IPS-18a (cell line): ENCODE measurements around the gene SLC25A23.

ENCODE experiments used
- H3K27ac ChIP-seq: one replicate; pipeline ENCODE4 v1.5.1; 2013; ENCODE audit warnings: low read length
- H3K27me3 ChIP-seq: one replicate; pipeline ENCODE4 v1.6.1; 2013; ENCODE audit warnings: mild to moderate bottlenecking, low read length; ENCODE audit not compliant: control insufficient read depth, insufficient read depth
- H3K36me3 ChIP-seq: one replicate; pipeline ENCODE4 v1.6.1; 2013; ENCODE audit warnings: low read depth, low read length; ENCODE audit not compliant: control insufficient read depth
- H3K4me1 ChIP-seq: one replicate; pipeline ENCODE4 v1.6.1; 2013; ENCODE audit warnings: low read depth, low read length; ENCODE audit not compliant: control insufficient read depth
- H3K4me3 ChIP-seq: one replicate; pipeline ENCODE4 v1.5.1; 2013; ENCODE audit warnings: low read length
- H3K9ac ChIP-seq: one replicate; pipeline ENCODE4 v1.6.1; 2013; ENCODE audit warnings: mild to moderate bottlenecking, low read length, moderate library complexity
- H3K9me3 ChIP-seq: one replicate; pipeline ENCODE4 v1.6.1; 2013; ENCODE audit warnings: low read depth, low read length; ENCODE audit not compliant: control insufficient read depth

Gene SLC25A23

GRCh38 chr19:6415591-6416190 is 43.9 kb downstream of the SLC25A23 start:
- no peaks in the 10 kb centered on the region for H3K27me3 ChIP-seq
- peaks cover 64% of the 10 kb centered on the region for H3K36me3 ChIP-seq
- no peak overlapping the region for H3K9ac ChIP-seq
- no peak overlapping the region for H3K27ac ChIP-seq
- H3K9me3 ChIP-seq, result no peaks in the 10 kb centered on the region
- no peak overlapping the region for H3K4me3 ChIP-seq
- no peaks in the 10 kb centered on the region for H3K4me1 ChIP-seq

GRCh38 chr19:6414793-6415590 is 44.6 kb downstream of the SLC25A23 start:
- H3K9me3 ChIP-seq, result no peaks in the 10 kb centered on the region
- no peak overlapping the region for H3K9ac ChIP-seq
- no peaks in the 10 kb centered on the region for H3K27me3 ChIP-seq
- no peak overlapping the region for H3K27ac ChIP-seq
- peaks cover 57% of the 10 kb centered on the region for H3K36me3 ChIP-seq
- no peaks in the 10 kb centered on the region for H3K4me1 ChIP-seq
- H3K4me3 ChIP-seq, result no peak overlapping the region

GRCh38 chr19:6413721-6414643 is 45.6 kb downstream of the SLC25A23 start:
- Histone ChIP-seq H3K9ac (no peak overlapping the region), H3K27ac (no peak overlapping the region), H3K9me3 (no peaks in the 10 kb centered on the region), H3K4me3 (no peak overlapping the region), H3K27me3 (no peaks in the 10 kb centered on the region), H3K36me3 (peaks cover 47% of the 10 kb centered on the region), H3K4me1 (no peaks in the 10 kb centered on the region)

- H3K4me3 ChIP-seq, result no peak overlapping the region
- no peak overlapping the region for H3K9ac ChIP-seq
- no peaks in the 10 kb centered on the region for H3K4me1 ChIP-seq
- H3K27ac ChIP-seq, result no peak overlapping the region
- no peaks in the 10 kb centered on the region for H3K27me3 ChIP-seq
- no peaks in the 10 kb centered on the region for H3K9me3 ChIP-seq
- H3K36me3 ChIP-seq, result peaks cover 40% of the 10 kb centered on the region
Measured at GRCh38 chr19:6413291-6413690, 46.3 kb downstream of the SLC25A23 start.

GRCh38 chr19:6412447-6413091 is 47.0 kb downstream of the SLC25A23 start:
- Histone ChIP-seq H3K9me3 (no peaks in the 10 kb centered on the region), H3K4me1 (no peaks in the 10 kb centered on the region), H3K4me3 (no peak overlapping the region), H3K27ac (no peak overlapping the region), H3K9ac (no peak overlapping the region), H3K36me3 (peaks cover 33% of the 10 kb centered on the region), H3K27me3 (no peaks in the 10 kb centered on the region)

GRCh38 chr19:6412061-6412446 is 47.5 kb downstream of the SLC25A23 start:
- no peaks in the 10 kb centered on the region for H3K9me3 ChIP-seq
- no peaks in the 10 kb centered on the region for H3K27me3 ChIP-seq
- no peak overlapping the region for H3K4me3 ChIP-seq
- H3K36me3 ChIP-seq, result peaks cover 28% of the 10 kb centered on the region
- H3K9ac ChIP-seq, result no peak overlapping the region
- H3K27ac ChIP-seq, result no peak overlapping the region
- no peaks in the 10 kb centered on the region for H3K4me1 ChIP-seq

GRCh38 chr19:6409346-6409745 is 50.2 kb downstream of the SLC25A23 start:
- H3K27me3 ChIP-seq, result no peaks in the 10 kb centered on the region
- no peak overlapping the region for H3K27ac ChIP-seq
- H3K9ac ChIP-seq, result no peak overlapping the region
- H3K36me3 ChIP-seq, result peaks cover 2% of the 10 kb centered on the region
- H3K4me1 ChIP-seq, result no peaks in the 10 kb centered on the region
- H3K9me3 ChIP-seq, result no peaks in the 10 kb centered on the region
- no peak overlapping the region for H3K4me3 ChIP-seq

- H3K27me3 ChIP-seq, result no peaks in the 10 kb centered on the region
- no peak overlapping the region for H3K4me3 ChIP-seq
- no peaks in the 10 kb centered on the region for H3K4me1 ChIP-seq
- no peak overlapping the region for H3K9ac ChIP-seq
- no peaks in the 10 kb centered on the region for H3K36me3 ChIP-seq
- H3K9me3 ChIP-seq, result no peaks in the 10 kb centered on the region
- no peak overlapping the region for H3K27ac ChIP-seq
Measured at GRCh38 chr19:6406401-6406800, 53.2 kb downstream of the SLC25A23 start.

- no peak overlapping the region for H3K4me3 ChIP-seq
- H3K9me3 ChIP-seq, result no peaks in the 10 kb centered on the region
- H3K27ac ChIP-seq, result no peak overlapping the region
- no peaks in the 10 kb centered on the region for H3K27me3 ChIP-seq
- no peaks in the 10 kb centered on the region for H3K4me1 ChIP-seq
- no peaks in the 10 kb centered on the region for H3K36me3 ChIP-seq
- no peak overlapping the region for H3K9ac ChIP-seq
Measured at GRCh38 chr19:6402837-6403608, 56.6 kb downstream of the SLC25A23 start.

- H3K27me3 ChIP-seq, result no peaks in the 10 kb centered on the region
- no peak overlapping the region for H3K4me3 ChIP-seq
- no peaks in the 10 kb centered on the region for H3K9me3 ChIP-seq
- H3K4me1 ChIP-seq, result no peaks in the 10 kb centered on the region
- H3K36me3 ChIP-seq, result no peaks in the 10 kb centered on the region
- no peak overlapping the region for H3K9ac ChIP-seq
- no peak overlapping the region for H3K27ac ChIP-seq
Measured at GRCh38 chr19:6402058-6402457, 57.5 kb downstream of the SLC25A23 start.
